ENCODE data around the gene CYP1B1.

DNA sequence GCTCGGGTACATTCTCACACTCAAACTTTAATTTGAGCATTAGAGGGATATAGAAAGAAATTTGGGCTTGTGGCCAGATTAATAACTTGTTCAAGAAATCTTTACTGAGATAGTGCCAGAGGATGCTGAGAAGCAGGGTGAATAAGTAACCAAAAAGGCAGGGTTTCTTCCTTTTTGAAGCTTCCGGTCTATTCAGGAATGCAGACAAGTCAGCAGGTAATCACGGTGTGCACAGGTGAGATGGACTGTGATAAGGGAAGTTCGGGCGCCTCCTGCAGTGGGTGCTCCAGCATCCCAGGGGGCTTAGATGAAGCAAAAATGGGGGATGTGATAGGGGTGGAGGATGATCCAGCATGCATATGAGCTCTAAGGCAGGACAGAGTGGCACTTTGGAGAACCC, 44.9 kb upstream of the CYP1B1 start:
- TF ChIP-seq CTCF (IDR thresholded peaks at IDR 0.05) (no peak), POLR2A (IDR thresholded peaks at IDR 0.05) (no peak)

Measured in esophagus squamous epithelium (tissue), 4 donors.